ENCODE results near the gene MARCKS.

The MARCKS gene, protein sequence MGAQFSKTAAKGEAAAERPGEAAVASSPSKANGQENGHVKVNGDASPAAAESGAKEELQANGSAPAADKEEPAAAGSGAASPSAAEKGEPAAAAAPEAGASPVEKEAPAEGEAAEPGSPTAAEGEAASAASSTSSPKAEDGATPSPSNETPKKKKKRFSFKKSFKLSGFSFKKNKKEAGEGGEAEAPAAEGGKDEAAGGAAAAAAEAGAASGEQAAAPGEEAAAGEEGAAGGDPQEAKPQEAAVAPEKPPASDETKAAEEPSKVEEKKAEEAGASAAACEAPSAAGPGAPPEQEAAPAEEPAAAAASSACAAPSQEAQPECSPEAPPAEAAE

GRCh38 chr6:113856625-113857555 lies at the start of gene MARCKS:
Gene MARCKS, plus strand, starts transcription at chr6:113857345. Its CDS starts 401 bp downstream, at chr6:113857746.
- Mint-ChIP-seq H3K36me3 (ENCODE audit: low read depth) (no peaks in the 10 kb centered on the region), H3K4me1 (ENCODE audit: low read depth) (peaks cover 13% of the 10 kb centered on the region), H3K27me3 (ENCODE audit: low read depth) (peaks cover 51% of the 10 kb centered on the region), H3K4me3 (no peak within 1 kb of the TSS), H3K9me3 (no peaks in the 10 kb centered on the region), H3K27ac (peak within 1 kb of the TSS; percentile 29)
- peak; percentile 53 for DNase-seq (ENCODE audit: low spot score)

GRCh38 chr6:113809826-113810225 lies 47.3 kb upstream of the MARCKS start:
- Mint-ChIP-seq H3K27ac (no peak overlapping the region), H3K36me3 (ENCODE audit: low read depth) (no peaks in the 10 kb centered on the region), H3K4me1 (ENCODE audit: low read depth) (peaks cover 4% of the 10 kb centered on the region), H3K4me3 (no peak overlapping the region), H3K27me3 (ENCODE audit: low read depth) (peaks cover 4% of the 10 kb centered on the region), H3K9me3 (no peaks in the 10 kb centered on the region)
- DNase-seq (ENCODE audit: low spot score), result no peak

DNA sequence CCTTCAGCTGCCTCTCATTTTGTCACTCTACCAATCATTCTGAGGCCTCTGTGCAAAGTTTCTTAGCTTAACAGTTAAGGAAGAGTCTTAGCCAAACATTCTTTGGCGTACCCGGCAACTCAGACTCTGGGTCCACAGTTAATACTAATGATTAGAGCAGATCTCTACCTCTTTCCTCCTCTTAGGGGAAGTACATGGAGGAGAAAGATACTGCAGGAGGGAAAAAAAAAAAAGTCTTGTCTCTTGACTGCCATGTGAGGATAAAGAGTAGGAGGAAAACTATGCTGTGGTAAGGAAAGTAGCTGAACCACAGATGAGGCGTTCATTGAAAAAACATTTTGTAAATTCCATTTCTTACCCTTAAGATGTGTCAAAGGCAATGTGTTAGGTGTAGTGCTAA lies 44.0 kb upstream of the MARCKS start:
- Mint-ChIP-seq H3K27me3 (ENCODE audit: low read depth) (peaks cover 2% of the 10 kb centered on the region), H3K4me1 (ENCODE audit: low read depth) (peaks cover 2% of the 10 kb centered on the region), H3K4me3 (no peak overlapping the region), H3K27ac (no peak overlapping the region), H3K36me3 (ENCODE audit: low read depth) (no peaks in the 10 kb centered on the region), H3K9me3 (no peaks in the 10 kb centered on the region)
- no peak for DNase-seq (ENCODE audit: low spot score)

DNA sequence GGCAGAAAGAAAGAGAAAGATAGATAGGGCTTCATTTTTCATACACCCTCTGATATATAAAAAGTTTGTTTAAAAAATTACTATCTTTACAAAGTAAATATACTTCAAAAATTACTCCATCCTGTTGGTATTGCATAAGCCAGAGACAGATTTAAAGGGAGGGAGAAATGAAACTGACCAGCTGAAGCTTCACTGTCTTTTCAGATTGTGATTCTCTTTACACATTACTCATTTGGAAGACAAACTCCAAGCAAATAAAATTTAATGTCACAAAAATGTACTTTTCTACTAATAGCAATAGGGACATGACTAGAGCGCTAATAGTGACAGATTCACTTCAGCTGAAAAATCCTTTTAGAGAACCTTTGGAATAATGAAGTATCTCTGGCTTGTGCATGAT lies 38.6 kb upstream of the MARCKS start:
- Mint-ChIP-seq H3K4me1 (ENCODE audit: low read depth) (no peaks in the 10 kb centered on the region), H3K36me3 (ENCODE audit: low read depth) (no peaks in the 10 kb centered on the region), H3K27ac (no peak overlapping the region), H3K27me3 (ENCODE audit: low read depth) (peaks cover 10% of the 10 kb centered on the region), H3K4me3 (no peak overlapping the region), H3K9me3 (no peaks in the 10 kb centered on the region)
- no peak for DNase-seq (ENCODE audit: low spot score)

DNA sequence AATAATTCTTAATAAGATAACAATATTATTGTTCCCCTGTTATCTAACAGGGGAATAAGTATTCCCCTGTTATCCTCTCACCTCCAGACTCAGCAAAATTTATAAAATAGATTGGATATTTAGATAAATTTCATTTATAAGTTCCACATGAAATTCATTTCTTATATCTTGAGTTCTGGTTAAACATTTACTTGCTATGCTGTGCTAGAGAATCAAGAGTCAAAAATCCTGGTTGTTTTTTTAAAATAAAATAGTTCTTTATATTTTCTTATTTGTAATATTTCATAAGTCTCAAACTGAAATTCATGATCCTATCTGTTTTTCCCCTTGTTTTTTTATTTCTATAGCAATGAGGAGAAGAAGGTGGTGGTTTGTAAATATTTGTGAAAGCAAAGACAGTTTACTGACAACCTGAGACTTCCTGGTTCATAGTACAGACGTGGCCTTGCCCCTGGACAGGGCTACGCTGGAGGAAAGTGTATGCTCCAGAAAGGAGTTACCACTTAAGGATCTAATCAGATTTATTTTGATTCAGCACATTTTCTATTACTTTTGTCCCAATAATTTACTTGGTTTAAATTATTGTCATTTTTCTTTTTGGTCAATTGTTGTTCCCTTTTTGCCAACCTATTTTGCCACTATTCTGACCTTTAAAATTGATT lies 37.8 kb upstream of the MARCKS start:
- Mint-ChIP-seq H3K27ac (no peak overlapping the region), H3K9me3 (no peaks in the 10 kb centered on the region), H3K4me3 (no peak overlapping the region), H3K4me1 (ENCODE audit: low read depth) (no peaks in the 10 kb centered on the region), H3K27me3 (ENCODE audit: low read depth) (peaks cover 7% of the 10 kb centered on the region), H3K36me3 (ENCODE audit: low read depth) (no peaks in the 10 kb centered on the region)
- DNase-seq (ENCODE audit: low spot score), result no peak

- DNase-seq (ENCODE audit: low spot score), result no peak
- Mint-ChIP-seq H3K4me3 (no peak overlapping the region), H3K27ac (no peak overlapping the region), H3K36me3 (ENCODE audit: low read depth) (no peaks in the 10 kb centered on the region), H3K4me1 (ENCODE audit: low read depth) (no peaks in the 10 kb centered on the region), H3K9me3 (no peaks in the 10 kb centered on the region), H3K27me3 (ENCODE audit: low read depth) (peaks cover 7% of the 10 kb centered on the region)
Observed at GRCh38 chr6:113820761-113821160, 36.4 kb upstream of the MARCKS start.

DNA sequence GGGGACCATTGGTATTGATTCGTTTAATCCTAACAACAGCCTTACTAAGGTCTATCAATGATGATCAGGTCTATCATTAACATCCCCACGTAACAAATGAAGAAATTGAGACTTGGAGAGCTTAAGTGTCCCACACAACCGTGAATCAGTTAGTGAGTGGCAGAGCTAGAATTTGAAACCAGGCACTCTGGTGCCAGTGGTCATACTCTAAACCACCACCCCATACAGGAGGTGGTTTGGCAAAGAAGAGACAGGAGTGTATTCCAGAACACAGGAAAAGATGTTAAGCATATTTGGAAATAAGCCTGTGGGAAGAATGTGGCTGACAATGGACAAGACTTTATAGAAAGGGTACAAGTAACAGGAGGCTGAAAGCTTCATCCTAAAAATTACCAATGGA lies 35.7 kb upstream of the MARCKS start:
- Mint-ChIP-seq H3K4me3 (no peak overlapping the region), H3K27ac (no peak overlapping the region), H3K36me3 (ENCODE audit: low read depth) (no peaks in the 10 kb centered on the region), H3K27me3 (ENCODE audit: low read depth) (peaks cover 7% of the 10 kb centered on the region), H3K9me3 (no peaks in the 10 kb centered on the region), H3K4me1 (ENCODE audit: low read depth) (no peaks in the 10 kb centered on the region)
- DNase-seq (ENCODE audit: low spot score), result no peak

DNA sequence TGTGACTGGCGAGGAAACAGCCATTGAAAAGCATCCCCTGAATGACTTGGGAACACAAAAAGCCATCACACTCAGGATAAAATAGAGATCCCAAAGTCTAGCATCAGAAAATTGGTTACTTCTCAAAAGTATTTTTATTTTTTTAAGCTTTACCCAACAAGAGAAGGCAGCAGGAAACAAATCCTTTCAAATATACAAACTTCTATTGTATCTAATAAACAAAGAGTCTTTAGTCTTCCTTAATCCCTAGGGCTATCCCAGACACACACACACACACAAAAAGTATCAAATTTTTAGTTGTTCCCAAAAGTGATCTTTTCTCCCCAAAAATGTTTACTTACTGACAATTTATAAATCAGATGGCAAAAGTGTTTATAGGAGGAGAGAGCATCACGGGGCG lies 33.2 kb upstream of the MARCKS start:
- no peak overlapping the region for H3K4me3 Mint-ChIP-seq

DNA sequence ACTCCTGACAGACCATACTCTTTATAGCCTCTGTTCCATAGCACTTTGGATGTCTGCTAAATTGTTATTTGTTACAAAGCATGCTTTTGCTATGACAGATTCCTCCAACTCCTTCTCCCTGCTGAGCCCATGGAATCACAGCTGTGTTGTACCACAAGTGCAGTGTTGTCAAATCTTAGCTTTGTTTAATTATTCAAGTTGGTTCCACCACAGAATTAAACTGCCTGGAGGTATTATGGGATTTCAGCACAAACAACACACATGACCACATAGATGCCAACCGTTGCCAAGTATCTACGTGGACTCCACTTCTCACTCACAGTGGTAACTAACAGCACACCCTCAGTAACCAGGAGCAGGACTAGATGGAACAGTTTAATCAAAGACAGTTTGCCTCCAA lies 32.7 kb upstream of the MARCKS start:
- Mint-ChIP-seq H3K27me3 (ENCODE audit: low read depth) (peaks cover 13% of the 10 kb centered on the region), H3K4me1 (ENCODE audit: low read depth) (no peaks in the 10 kb centered on the region), H3K36me3 (ENCODE audit: low read depth) (no peaks in the 10 kb centered on the region), H3K4me3 (no peak overlapping the region), H3K9me3 (no peaks in the 10 kb centered on the region), H3K27ac (no peak overlapping the region)
- DNase-seq (ENCODE audit: low spot score), result no peak

More for the DNA sequence above, 33.2 kb upstream of the MARCKS start:
- Mint-ChIP-seq H3K4me1 (ENCODE audit: low read depth) (no peaks in the 10 kb centered on the region), H3K9me3 (no peaks in the 10 kb centered on the region), H3K36me3 (ENCODE audit: low read depth) (no peaks in the 10 kb centered on the region), H3K27ac (no peak overlapping the region), H3K27me3 (ENCODE audit: low read depth) (peaks cover 13% of the 10 kb centered on the region)
- DNase-seq (ENCODE audit: low spot score), result no peak

DNA sequence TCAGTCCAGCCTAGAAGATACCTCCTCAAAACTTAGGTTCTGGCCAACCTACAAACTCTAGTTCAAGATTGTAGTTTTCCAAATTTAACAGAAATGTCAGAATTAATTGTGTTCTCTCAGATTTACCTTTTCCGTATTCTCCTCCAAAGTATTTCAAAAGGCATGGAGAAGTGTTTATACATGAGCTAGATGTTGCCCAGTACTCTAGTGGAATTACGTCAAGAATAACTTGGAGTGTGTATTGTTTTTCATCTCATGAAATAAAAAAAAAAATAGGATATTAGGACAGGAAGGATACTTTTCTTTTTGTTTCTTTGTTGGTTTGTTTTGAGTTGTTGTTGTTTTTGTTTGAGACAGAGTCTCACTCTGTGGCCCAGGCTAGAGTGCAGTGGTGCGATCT lies 32.3 kb upstream of the MARCKS start:
- Mint-ChIP-seq H3K4me1 (ENCODE audit: low read depth) (no peaks in the 10 kb centered on the region), H3K27ac (no peak overlapping the region)
- DNase-seq (ENCODE audit: low spot score), result no peak

GRCh38 chr6:113825781-113826180 lies 31.4 kb upstream of the MARCKS start:
- no peaks in the 10 kb centered on the region for H3K36me3 Mint-ChIP-seq (ENCODE audit: low read depth)
- H3K27me3 Mint-ChIP-seq (ENCODE audit: low read depth), result peaks cover 11% of the 10 kb centered on the region
- no peaks in the 10 kb centered on the region for H3K9me3 Mint-ChIP-seq
- H3K4me1 Mint-ChIP-seq (ENCODE audit: low read depth), result no peaks in the 10 kb centered on the region
- no peak overlapping the region for H3K27ac Mint-ChIP-seq
- no peak overlapping the region for H3K4me3 Mint-ChIP-seq
- no peak for DNase-seq (ENCODE audit: low spot score)

More for the DNA sequence above, 32.3 kb upstream of the MARCKS start:
- no peak overlapping the region for H3K4me3 Mint-ChIP-seq
- H3K9me3 Mint-ChIP-seq, result no peaks in the 10 kb centered on the region
- no peaks in the 10 kb centered on the region for H3K36me3 Mint-ChIP-seq (ENCODE audit: low read depth)
- peaks cover 13% of the 10 kb centered on the region for H3K27me3 Mint-ChIP-seq (ENCODE audit: low read depth)

- DNase-seq (ENCODE audit: low spot score), result no peak
- no peak overlapping the region for H3K4me3 Mint-ChIP-seq
- no peaks in the 10 kb centered on the region for H3K4me1 Mint-ChIP-seq (ENCODE audit: low read depth)
- H3K27ac Mint-ChIP-seq, result no peak overlapping the region
- H3K36me3 Mint-ChIP-seq (ENCODE audit: low read depth), result no peaks in the 10 kb centered on the region
- H3K27me3 Mint-ChIP-seq (ENCODE audit: low read depth), result peaks cover 5% of the 10 kb centered on the region
- H3K9me3 Mint-ChIP-seq, result no peaks in the 10 kb centered on the region
Observed at GRCh38 chr6:113828984-113829695, 28.0 kb upstream of the MARCKS start.

DNA sequence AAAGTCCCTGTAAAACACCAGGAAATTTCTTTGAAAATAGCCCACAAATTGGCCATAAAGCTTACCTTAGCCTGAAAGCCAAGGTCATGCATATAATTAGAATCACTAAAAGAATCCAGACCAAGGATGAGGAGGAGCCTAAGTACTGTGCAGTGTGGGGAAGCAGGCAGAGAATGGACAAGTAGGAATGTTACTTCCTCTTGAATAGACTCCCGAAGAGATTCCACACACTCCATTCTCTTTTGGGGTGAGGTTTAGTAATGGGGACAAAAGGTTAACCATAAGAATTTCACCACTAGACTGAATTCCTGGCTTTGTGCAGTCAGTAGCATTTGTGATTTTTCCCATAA lies 27.5 kb upstream of the MARCKS start:
- DNase-seq (ENCODE audit: low spot score), result no peak
- H3K27ac Mint-ChIP-seq, result no peak overlapping the region
- H3K4me3 Mint-ChIP-seq, result no peak overlapping the region
- H3K36me3 Mint-ChIP-seq (ENCODE audit: low read depth), result no peaks in the 10 kb centered on the region
- no peaks in the 10 kb centered on the region for H3K9me3 Mint-ChIP-seq
- peaks cover 5% of the 10 kb centered on the region for H3K27me3 Mint-ChIP-seq (ENCODE audit: low read depth)
- H3K4me1 Mint-ChIP-seq (ENCODE audit: low read depth), result no peaks in the 10 kb centered on the region

Measured in T-helper 2 cell treated with Interferon-gamma antibody and Interleukin-4, amounts not matched to agents 5 μg/mL and 100 μg/mL, for 36 hours (primary cell).